Kidney tubule cell (primary cell): ENCODE measurements around the gene DAZ3.
"Not testable (repeated sequence)": the region's sequence is repeated elsewhere in the genome, so short reads cannot be mapped to it uniquely, and the experiment has no call there.

Source experiments
- DNase-seq: peaks from one replicate; pipeline ENCODE4 v3.0.0-alpha.2; 2018; ENCODE audit warnings: low spot score

Gene DAZ3, protein sequence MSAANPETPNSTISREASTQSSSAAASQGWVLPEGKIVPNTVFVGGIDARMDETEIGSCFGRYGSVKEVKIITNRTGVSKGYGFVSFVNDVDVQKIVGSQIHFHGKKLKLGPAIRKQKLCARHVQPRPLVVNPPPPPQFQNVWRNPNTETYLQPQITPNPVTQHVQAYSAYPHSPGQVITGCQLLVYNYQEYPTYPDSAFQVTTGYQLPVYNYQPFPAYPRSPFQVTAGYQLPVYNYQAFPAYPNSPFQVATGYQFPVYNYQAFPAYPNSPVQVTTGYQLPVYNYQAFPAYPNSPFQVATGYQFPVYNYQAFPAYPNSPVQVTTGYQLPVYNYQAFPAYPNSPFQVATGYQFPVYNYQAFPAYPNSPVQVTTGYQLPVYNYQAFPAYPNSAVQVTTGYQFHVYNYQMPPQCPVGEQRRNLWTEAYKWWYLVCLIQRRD

DNA sequence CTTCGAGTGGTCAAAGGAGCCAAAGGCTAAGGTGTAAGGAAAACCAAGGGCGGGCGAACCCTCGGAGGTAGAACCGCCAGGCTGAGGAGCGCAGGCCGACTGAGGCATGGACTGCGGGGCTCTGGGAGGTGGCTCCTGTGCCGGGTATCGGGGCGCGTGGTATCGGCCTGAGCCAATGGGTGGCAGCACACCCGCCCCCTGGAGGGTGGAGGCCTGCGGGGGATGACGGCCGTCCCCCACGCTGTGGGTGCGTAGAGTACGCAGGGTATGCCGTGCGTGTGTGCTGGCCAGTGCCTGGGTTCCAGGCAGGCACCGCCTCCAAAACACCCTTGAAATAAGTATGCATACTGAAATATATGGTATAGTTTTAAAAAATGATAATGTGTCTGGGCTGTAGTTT lies at the start of gene DAZ3:
Gene DAZ3, minus strand, starts transcription at position 101 of the 400 bp plus-strand sequence. CDS start 208 bp downstream, outside the sequence.
- DNase-seq: not testable (repeated sequence)

DNA sequence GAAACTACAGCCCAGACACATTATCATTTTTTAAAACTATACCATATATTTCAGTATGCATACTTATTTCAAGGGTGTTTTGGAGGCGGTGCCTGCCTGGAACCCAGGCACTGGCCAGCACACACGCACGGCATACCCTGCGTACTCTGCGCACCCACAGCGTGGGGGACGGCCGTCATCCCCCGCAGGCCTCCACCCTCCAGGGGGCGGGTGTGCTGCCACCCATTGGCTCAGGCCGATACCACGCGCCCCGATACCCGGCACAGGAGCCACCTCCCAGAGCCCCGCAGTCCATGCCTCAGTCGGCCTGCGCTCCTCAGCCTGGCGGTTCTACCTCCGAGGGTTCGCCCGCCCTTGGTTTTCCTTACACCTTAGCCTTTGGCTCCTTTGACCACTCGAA lies 20.4 kb upstream of the DAZ3 start, which contains the start of gene DAZ4:
Gene DAZ4, plus strand, starts transcription at position 301 of the 400 bp plus-strand sequence. CDS start 208 bp downstream, outside the sequence.
- not testable (repeated sequence) for DNase-seq

DNA sequence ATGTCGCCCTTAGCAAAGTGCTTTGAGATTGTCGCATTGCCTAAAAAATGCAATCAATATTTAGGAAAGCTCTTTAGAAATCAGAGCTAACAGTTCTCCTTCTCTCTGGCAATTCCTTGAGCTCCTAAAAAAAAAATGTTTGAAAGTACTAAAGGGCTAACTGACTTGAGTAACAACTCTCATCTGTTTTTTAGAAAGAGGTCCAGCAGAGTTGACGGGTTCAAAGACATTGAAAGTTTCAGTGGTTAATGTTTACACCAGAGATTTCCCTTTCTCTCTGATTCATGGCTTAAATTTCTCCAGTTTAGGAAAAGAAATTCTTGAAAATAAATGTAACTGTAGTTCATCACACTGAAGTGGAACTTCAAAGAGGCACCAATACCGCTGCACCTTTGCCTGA lies 11.9 kb upstream of the DAZ3 start:
- not testable (repeated sequence) for DNase-seq

DNA sequence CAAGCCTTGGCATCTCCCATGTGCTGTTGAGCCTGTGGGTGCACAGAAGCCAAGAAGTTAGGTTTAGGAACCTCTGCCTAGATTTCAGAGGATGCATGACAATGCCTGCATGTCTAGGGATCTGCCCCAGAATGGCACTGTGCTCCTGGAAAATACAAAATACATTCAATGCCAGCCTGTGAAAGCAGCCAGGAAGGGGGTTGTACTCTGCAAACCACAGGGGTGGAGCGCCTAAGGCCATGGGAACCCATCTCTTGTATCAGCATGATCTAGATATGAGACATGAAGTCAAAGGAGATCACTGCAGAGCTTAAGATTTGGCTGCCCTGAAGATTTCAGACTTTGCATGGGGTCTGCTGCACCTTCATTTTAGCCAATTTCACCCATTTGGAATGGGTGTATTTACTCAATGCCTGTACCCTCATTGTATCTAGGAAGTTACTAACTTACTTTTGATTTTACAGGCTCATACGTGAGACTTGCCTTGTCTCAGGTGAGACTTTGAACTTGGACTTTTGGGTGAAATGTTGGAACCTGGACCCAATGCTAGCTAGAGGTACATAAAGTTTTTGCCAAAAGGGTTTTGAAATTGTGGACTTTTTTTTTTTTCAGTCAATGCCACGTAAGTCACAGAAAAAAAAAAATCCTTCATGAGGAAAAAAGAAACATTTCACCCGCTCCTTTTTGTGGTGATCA lies 11.1 kb upstream of the DAZ3 start:
- not testable (repeated sequence) for DNase-seq

DNA sequence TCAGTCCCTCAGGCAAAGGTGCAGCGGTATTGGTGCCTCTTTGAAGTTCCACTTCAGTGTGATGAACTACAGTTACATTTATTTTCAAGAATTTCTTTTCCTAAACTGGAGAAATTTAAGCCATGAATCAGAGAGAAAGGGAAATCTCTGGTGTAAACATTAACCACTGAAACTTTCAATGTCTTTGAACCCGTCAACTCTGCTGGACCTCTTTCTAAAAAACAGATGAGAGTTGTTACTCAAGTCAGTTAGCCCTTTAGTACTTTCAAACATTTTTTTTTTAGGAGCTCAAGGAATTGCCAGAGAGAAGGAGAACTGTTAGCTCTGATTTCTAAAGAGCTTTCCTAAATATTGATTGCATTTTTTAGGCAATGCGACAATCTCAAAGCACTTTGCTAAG lies 8.6 kb upstream of the DAZ3 start:
- DNase-seq: not testable (repeated sequence)
